AG04449 (cell line): ENCODE data around the gene PRKCZ.

Experiments used
- CTCF ChIA-PET: fragments of 350-600 bp; formaldehyde crosslinking; extraction: SDS; loops from one replicate; lab custom pipeline; 2021; ENCODE audit warnings: antibody characterized with exemption; lab: Yijun Ruan, JAX
- POLR2A ChIA-PET: fragments of 400-600, 350-600 bp; formaldehyde crosslinking; extraction: SDS; loops from one replicate; lab custom pipeline; 2020; ENCODE audit warnings: antibody characterized with exemption, inconsistent platforms; lab: Yijun Ruan, JAX
- DNase-seq: peaks from one replicate; pipeline ENCODE4 v3.0.0-alpha.2; 2010; ENCODE audit warnings: low read depth, low spot score
- H3K4me3 ChIP-seq: 2 replicates; pipeline ENCODE4 v1.5.1; 2011; ENCODE audit warnings: low read depth, mild to moderate bottlenecking, control low read depth, low read length
- TF ChIP-seq, protein P1 (sequence below): IDR thresholded peaks from one replicate; pipeline ENCODE4 v1.5.1; 2011; ENCODE audit warnings: mild to moderate bottlenecking, moderate library complexity, low read length, control low read depth, inconsistent platforms; ENCODE audit not compliant: insufficient read depth; ENCODE audit errors: missing control alignments

Gene PRKCZ

DNA sequence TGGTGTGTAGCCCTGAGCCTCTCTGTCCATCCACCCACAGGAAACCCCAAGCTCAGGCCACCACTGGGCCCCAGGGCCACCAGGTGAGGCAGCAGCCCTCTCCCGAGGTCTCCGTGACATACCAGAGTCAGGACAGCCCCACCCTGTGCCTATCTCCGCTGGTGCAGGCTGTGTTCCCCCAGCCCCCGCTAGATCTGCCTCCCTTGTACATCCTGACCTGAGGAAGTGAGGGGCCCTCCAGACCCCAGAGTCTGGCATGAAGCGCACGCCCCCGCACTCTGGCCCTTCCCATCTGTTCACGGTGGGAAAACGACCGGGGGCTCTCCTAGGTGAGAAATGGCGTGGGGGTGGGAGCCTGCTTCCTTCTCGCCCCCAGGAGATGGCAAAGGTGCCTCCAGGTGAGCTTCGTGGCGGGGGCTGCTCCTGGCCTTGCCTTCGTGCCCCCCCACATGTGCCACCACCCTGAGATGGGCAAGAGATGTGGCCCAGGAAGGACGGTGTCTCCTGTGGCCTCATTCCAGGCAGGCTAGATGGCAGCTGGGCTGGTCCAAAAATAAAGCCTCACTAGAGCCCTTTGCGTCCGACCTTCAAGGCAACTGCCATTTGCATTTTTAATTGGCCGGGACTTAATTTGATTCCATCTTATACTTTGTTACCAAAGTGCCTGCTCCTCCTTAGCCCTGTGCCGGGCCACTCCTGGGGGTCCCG lies 28.0 kb upstream of the PRKCZ start:
- ChIA-PET CTCF (interaction anchor here (1.2 kb wide), 1 partner anchor 22 kb away, joined by 5 read pairs; no protein-coding TSS in a partner anchor), POLR2A (no interaction called here)
- no peak for DNase-seq
- no peak overlapping the region for H3K4me3 ChIP-seq
- TF ChIP-seq, protein P1, sequence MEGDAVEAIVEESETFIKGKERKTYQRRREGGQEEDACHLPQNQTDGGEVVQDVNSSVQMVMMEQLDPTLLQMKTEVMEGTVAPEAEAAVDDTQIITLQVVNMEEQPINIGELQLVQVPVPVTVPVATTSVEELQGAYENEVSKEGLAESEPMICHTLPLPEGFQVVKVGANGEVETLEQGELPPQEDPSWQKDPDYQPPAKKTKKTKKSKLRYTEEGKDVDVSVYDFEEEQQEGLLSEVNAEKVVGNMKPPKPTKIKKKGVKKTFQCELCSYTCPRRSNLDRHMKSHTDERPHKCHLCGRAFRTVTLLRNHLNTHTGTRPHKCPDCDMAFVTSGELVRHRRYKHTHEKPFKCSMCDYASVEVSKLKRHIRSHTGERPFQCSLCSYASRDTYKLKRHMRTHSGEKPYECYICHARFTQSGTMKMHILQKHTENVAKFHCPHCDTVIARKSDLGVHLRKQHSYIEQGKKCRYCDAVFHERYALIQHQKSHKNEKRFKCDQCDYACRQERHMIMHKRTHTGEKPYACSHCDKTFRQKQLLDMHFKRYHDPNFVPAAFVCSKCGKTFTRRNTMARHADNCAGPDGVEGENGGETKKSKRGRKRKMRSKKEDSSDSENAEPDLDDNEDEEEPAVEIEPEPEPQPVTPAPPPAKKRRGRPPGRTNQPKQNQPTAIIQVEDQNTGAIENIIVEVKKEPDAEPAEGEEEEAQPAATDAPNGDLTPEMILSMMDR = no peak

DNA sequence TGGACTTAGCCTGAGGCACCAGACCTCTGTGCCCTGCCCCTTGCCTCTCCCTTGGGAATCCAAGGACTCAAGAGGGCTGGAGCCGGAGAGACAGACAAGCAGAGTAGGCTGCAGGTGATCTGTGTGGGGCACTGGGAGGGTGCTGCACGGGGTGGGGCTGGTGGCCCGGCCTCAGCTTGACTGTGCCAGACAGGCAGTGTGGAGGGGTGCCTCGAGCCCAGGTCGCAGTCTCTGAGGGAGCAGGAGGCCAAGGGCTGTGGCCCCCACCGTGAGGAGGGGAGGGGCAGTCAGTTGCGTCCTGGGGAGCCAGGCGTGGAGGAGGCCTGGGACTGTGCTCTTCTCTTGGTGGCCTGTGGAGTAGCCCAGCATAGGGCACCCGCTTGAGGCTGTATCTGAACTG lies 27.0 kb upstream of the PRKCZ start:
- POLR2A ChIA-PET = no interaction called here
- CTCF ChIA-PET = interaction anchor here (1.0 to 1.3 kb wide), 3 partner anchors 21 to 24 kb away, joined by 3 to 6 read pairs (median 5); no protein-coding TSS in a partner anchor

DNA sequence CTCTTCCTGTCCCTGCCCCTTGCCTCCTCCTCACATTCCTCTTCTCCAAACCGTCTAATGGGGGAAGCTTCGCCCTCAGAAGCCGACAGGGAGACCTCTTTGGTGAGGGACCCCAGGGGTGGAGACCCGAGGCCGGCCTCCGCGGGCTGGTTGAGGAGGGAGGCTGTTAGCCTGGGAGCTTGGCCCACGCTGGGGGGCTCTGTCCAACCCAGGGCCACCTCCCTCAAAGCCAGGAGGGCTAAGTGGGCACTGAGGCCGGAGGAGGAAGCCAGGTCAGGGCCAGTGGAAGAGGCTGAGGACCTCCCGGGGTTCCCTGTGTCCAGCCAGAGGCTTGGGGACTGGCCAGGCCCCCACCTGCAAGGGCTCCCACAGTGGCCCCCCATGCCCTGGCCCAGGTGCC lies 25.8 kb upstream of the PRKCZ start:
- no peak for DNase-seq
- TF ChIP-seq, protein P1 = no peak
- no peak overlapping the region for H3K4me3 ChIP-seq
- ChIA-PET POLR2A (no interaction called here), CTCF (interaction anchor here (1.0 to 4.2 kb wide), 3 partner anchors 20 to 22 kb away, joined by 3 to 15 read pairs (median 6); no protein-coding TSS in a partner anchor)

More for the DNA sequence above, 27.0 kb upstream of the PRKCZ start:
- H3K4me3 ChIP-seq = no peak overlapping the region
- no peak for DNase-seq
- TF ChIP-seq, protein P1 = no peak

DNA sequence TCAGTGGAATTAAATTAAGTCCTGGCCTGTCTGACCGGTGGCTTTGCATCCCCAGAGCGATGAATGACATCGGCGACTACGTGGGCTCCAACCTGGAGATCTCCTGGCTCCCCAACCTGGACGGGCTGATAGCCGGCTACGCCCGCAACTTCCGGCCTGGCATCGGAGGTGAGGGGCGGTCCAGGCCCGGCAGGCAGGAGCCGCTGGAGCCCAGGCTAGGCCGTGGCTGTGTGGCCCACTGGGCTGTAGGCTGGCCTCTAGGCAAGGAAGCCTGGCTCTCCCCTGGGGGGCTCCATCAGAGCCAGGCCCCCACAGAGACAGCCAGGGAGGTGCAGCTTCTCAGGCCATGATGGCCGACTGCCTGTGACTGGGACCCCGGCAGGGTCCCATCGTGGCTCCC lies 25.3 kb upstream of the PRKCZ start:
- TF ChIP-seq, protein P1 = no peak
- DNase-seq = no peak
- CTCF ChIA-PET = interaction anchor here (4.2 kb wide), 1 partner anchor 20 kb away, joined by 15 read pairs; no protein-coding TSS in a partner anchor
- no peak overlapping the region for H3K4me3 ChIP-seq
- POLR2A ChIA-PET = no interaction called here

DNA sequence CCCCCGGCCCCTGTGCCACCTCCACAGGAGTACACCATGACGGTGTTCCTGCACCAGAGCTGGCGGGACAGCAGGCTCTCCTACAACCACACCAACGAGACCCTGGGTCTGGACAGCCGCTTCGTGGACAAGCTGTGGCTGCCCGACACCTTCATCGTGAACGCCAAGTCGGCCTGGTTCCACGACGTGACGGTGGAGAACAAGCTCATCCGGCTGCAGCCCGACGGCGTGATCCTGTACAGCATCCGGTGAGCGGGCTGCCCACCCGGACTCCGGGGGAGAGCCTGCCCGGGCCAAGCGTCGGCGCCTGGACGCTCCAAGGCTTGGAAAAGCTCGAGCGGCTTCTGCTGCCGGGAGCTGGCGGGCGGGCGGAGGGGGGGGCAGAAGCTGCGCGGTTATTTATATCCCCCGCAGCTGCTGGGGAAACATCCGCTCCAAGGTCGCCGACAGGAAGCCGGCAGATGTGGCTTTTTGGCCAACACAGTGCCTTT lies 24.7 kb upstream of the PRKCZ start:
- DNase-seq = no peak
- TF ChIP-seq, protein P1 = no peak
- POLR2A ChIA-PET = no interaction called here
- CTCF ChIA-PET = interaction anchor here (4.2 kb wide), 1 partner anchor 19 kb away, joined by 15 read pairs; no protein-coding TSS in a partner anchor
- H3K4me3 ChIP-seq = no peak overlapping the region

DNA sequence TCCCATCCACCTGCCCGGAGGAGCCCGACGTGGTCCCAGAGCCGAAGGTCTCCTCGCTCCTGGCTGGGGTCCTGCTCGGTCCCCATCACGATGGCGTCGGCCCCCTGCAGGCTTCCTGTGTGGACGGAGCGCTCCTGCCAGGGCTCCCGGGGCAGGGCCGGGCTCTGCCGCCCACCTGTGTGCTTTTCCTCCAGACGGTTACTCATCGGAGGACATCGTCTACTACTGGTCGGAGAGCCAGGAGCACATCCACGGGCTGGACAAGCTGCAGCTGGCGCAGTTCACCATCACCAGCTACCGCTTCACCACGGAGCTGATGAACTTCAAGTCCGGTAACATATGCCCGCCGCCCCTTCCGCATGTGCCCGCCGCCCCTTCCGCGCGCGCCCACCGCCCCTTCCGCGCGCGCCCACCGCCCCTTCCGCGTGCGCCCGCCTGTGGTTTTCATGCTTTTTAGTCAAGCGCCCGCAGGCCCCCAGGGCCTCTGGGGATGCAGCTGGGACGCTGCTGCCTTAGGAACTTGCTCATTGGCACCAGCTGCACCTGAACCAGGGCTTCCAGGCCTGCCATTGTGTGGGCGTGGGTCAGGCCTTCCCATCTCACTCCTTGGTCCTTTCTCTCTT lies 22.1 kb upstream of the PRKCZ start:
- POLR2A ChIA-PET = no interaction called here
- TF ChIP-seq, protein P1 = no peak
- no peak overlapping the region for H3K4me3 ChIP-seq
- CTCF ChIA-PET = interaction anchor here (1.5 to 4.2 kb wide), 2 partner anchors 16 to 68 kb away, joined by 4 to 15 read pairs; no protein-coding TSS in a partner anchor
- DNase-seq = no peak
